ENCODE measurements around the gene EFTUD2. TPM values are rescaled to one million over a fixed set of nuclear protein-coding genes. Genes with fewer than 3 reads are reported as not detected.

The EFTUD2 gene
- total and polyA plus RNA-seq, 11 donors, result 21.3 to 106 (median 65.0) TPM

DNA sequence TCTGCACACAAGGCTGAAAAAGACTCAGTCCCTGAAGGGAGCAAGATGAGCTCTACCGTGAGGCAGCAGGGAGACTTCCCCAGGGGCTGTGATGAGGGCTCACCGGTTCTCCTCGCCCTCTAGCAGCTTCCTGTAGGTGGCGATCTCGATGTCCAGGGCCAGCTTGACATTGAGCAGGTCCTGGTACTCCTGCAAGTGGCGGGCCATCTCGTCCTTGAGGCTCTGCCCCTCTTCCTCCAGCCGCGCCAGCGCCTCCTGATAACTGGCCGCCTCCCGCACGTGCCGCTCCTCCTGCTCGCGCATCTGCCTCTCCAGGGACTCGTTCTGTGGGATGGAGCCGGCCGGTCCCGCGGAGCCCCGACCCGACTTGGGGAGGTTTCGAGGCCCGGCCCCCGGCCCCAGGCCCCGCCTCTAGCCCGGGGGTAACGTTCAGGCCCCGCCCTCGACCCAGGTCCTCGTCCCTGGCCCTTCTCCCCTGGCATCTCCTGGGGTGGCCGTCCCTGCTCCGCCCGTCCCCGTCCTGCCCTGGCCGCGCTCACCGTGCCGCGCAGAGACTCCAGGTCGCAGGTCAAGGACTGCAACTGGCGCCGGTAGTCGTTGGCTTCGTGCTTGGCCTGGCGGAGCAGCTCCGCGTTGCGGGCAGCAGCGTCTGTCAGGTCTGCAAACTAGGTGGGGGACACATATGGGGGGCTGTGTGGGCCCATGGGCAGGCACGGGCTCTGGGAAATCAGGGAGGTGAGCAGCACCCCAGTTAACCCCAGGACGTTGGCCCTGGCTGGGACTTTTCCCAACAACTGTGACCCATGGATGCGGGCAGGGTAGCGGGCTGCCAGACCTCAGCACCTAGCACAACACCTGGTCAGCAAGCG, 12.1 kb upstream of the EFTUD2 start:
- Histone ChIP-seq H3K36me3 (no peaks in the 10 kb centered on the region), H3K9me3 (no peaks in the 10 kb centered on the region), H3K4me3 (peak overlapping the region in 10 of 12 donors; percentile 17 to 50 (median 42)), H3K27ac (peak overlapping the region in 8 of 12 donors; percentile 33 to 59 (median 53)), H3K4me1 (peaks cover 0 to 23% (median 9%) of the 10 kb centered on the region in 12 donors), H3K27me3 (peaks cover 0 to 25% (median 0%) of the 10 kb centered on the region in 9 donors)
- ATAC-seq (peak; percentile 56 to 86 (median 78)), DNase-seq (peak; percentile 63 to 80 (median 74))
- 12 to 14% (median 13%) methylated on average over 36 to 56 of the region's 56 CpGs for WGBS, 4 donors
- intact Hi-C loops (cut with DNase I), result loop anchor here in 5 of 10 donors (10.0 kb wide), 2 partner anchors 183 to 283 kb away; no protein-coding TSS in a partner anchor
- TF ChIP-seq POLR2A (IDR thresholded peaks at IDR 0.05), result no peak
- TF ChIP-seq, protein P1, sequence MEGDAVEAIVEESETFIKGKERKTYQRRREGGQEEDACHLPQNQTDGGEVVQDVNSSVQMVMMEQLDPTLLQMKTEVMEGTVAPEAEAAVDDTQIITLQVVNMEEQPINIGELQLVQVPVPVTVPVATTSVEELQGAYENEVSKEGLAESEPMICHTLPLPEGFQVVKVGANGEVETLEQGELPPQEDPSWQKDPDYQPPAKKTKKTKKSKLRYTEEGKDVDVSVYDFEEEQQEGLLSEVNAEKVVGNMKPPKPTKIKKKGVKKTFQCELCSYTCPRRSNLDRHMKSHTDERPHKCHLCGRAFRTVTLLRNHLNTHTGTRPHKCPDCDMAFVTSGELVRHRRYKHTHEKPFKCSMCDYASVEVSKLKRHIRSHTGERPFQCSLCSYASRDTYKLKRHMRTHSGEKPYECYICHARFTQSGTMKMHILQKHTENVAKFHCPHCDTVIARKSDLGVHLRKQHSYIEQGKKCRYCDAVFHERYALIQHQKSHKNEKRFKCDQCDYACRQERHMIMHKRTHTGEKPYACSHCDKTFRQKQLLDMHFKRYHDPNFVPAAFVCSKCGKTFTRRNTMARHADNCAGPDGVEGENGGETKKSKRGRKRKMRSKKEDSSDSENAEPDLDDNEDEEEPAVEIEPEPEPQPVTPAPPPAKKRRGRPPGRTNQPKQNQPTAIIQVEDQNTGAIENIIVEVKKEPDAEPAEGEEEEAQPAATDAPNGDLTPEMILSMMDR (IDR thresholded peaks at IDR 0.05), result peak; percentile 21 to 69 (median 54)

DNA sequence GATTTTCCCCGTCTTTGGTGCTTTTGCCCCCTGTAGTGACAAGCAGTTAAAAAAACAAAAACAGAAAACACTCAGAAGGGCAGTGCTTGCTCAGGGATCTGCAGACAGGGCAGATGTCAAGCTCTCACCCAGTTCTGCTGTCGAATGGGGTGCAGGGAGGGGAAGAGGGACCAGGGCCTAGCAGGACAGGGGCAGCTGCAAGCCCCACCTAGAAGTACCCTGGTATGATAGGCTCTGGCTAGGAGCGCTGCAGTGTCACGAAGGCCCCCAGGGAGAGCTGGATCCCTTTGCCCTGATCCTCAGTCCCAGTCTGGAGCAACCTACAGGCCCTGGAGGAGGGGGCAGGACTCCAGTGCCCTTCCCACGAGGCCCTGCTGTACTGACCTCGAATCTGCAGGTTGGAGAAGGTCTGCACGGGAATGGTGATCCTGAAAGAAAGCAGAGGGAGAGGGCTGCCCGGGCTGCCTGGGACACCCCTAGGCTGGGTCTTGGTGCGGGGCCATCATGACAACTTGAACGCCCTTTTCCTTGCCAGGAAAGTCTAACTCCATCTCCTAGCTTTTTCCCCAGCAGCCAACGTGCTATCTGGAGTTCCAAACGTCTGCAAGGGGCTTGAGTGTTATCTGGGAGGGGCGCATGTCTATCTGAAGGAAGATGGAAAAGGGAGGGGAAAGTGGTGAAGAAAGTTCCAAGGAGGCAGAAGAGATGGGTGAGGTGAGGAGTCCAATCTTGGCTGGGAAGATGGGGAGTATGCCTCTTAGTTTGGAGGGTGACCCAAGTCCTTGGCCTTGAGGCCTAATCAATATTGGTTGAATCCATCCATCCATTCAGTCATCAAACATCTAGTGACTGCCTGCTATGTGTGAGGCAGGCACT, 11.2 kb upstream of the EFTUD2 start:
- TF ChIP-seq, protein P1 (IDR thresholded peaks at IDR 0.05), result no peak
- Histone ChIP-seq H3K36me3 (no peaks in the 10 kb centered on the region), H3K27ac (peak overlapping the region in 2 of 12 donors; percentile 43 to 58), H3K4me1 (peaks cover 0 to 20% (median 6%) of the 10 kb centered on the region in 12 donors), H3K9me3 (no peaks in the 10 kb centered on the region), H3K27me3 (peaks cover 0 to 25% (median 0%) of the 10 kb centered on the region in 9 donors), H3K4me3 (peak overlapping the region in 5 of 12 donors; percentile 33 to 48 (median 41))
- ATAC-seq (no peak), DNase-seq (no peak)
- WGBS, 4 donors, result 80 to 90% (median 85%) methylated on average over 11 to 13 of the region's 13 CpGs
- intact Hi-C loops (cut with DNase I), result loop anchor here in 5 of 10 donors (10.0 kb wide), 2 partner anchors 184 to 284 kb away; no protein-coding TSS in a partner anchor

DNA sequence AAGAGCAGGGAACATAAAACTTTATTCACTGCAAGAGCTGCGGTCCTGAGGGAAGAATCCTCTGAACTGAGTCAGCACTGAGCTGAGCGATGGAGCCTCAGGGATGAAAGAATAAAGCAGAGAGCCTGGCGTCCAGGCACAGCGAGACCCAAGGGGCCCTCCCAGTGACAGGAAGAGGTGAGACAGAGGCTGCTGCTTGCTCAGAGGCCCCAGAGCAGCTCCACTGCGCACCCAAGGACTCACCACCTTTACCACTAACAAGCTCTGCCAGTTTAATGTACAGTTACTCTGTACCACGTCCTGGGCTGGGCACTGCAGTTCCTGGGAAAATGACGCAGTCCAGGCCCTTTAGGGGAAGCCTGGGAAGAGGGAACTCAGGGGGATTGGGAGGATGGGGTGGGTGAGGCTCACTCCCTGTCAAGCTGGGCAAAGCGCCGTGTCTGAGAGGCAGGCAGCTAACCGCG, 10.5 kb upstream of the EFTUD2 start:
- DNase-seq (no peak), ATAC-seq (no peak)
- H3K36me3 ChIP-seq, result no peaks in the 10 kb centered on the region
- WGBS, 4 donors, result 75 to 84% (median 80%) methylated on average over 11 of the region's 11 CpGs
- H3K9me3 ChIP-seq, result no peaks in the 10 kb centered on the region
- no peak overlapping the region for H3K27ac ChIP-seq
- peaks cover 0 to 21% (median 6%) of the 10 kb centered on the region in 12 donors for H3K4me1 ChIP-seq
- intact Hi-C loops (cut with DNase I), result loop anchor here in 5 of 10 donors (10.0 kb wide), 2 partner anchors 185 to 285 kb away; no protein-coding TSS in a partner anchor
- H3K4me3 ChIP-seq, result no peak overlapping the region
- H3K27me3 ChIP-seq, result peaks cover 0 to 25% (median 0%) of the 10 kb centered on the region in 9 donors
- TF ChIP-seq, protein P1 (IDR thresholded peaks at IDR 0.05), result no peak
- TF ChIP-seq POLR2A (IDR thresholded peaks at IDR 0.05), result no peak
